ENCODE measurements around the gene RASA3. TPM values are rescaled to one million over a fixed set of nuclear protein-coding genes. Genes with fewer than 3 reads are reported as not detected.

Gene RASA3
- total RNA-seq, 1 donor from 2014 or later = 25.4 TPM

- DNase-seq (ENCODE audit: low read depth in 2 of 2) = no peak
These were observed 160.8 kb downstream of the RASA3 start for GRCh38 chr13:113971471-113972231.

- DNase-seq (ENCODE audit: low read depth in 2 of 2) = peak in 1 of 2 donors; percentile 47
These were observed 161.5 kb downstream of the RASA3 start for GRCh38 chr13:113970810-113971470.

- DNase-seq (ENCODE audit: low read depth in 2 of 2) = no peak
These were observed 162.3 kb downstream of the RASA3 start for GRCh38 chr13:113969973-113970611.

GRCh38 chr13:113969311-113969972 lies 163.0 kb downstream of the RASA3 start:
- no peak for DNase-seq (ENCODE audit: low read depth in 2 of 2)

- no peak for DNase-seq (ENCODE audit: low read depth in 2 of 2)
These were observed 163.7 kb downstream of the RASA3 start for GRCh38 chr13:113968463-113969310.

GRCh38 chr13:113967729-113968462 lies 164.5 kb downstream of the RASA3 start:
- no peak for DNase-seq (ENCODE audit: low read depth in 2 of 2)

- no peak for DNase-seq (ENCODE audit: low read depth in 2 of 2)
These were observed 165.2 kb downstream of the RASA3 start for GRCh38 chr13:113967206-113967720.

- no peak for DNase-seq (ENCODE audit: low read depth in 2 of 2)
These were observed 166.2 kb downstream of the RASA3 start for GRCh38 chr13:113965968-113966884.

GRCh38 chr13:113965383-113965874 lies 167.0 kb downstream of the RASA3 start:
- DNase-seq (ENCODE audit: low read depth in 2 of 2) = no peak

- no peak for DNase-seq (ENCODE audit: low read depth in 2 of 2)
These were observed 168.0 kb downstream of the RASA3 start for GRCh38 chr13:113964251-113964995.

GRCh38 chr13:113963376-113963775 lies 169.0 kb downstream of the RASA3 start:
- DNase-seq (ENCODE audit: low read depth in 2 of 2) = no peak

GRCh38 chr13:113962975-113963374 lies 169.4 kb downstream of the RASA3 start:
- no peak for DNase-seq (ENCODE audit: low read depth in 2 of 2)

GRCh38 chr13:113962386-113962785 lies 170.0 kb downstream of the RASA3 start:
- no peak for DNase-seq (ENCODE audit: low read depth in 2 of 2)

- no peak for DNase-seq (ENCODE audit: low read depth in 2 of 2)
These were observed 172.0 kb downstream of the RASA3 start for GRCh38 chr13:113960276-113960948.

GRCh38 chr13:113959198-113959597 lies 173.2 kb downstream of the RASA3 start:
- DNase-seq (ENCODE audit: low read depth in 2 of 2) = peak; percentile 54 to 80

- DNase-seq (ENCODE audit: low read depth in 2 of 2) = no peak
These were observed 174.1 kb downstream of the RASA3 start for GRCh38 chr13:113958373-113958772.

- no peak for DNase-seq (ENCODE audit: low read depth in 2 of 2)
These were observed 175.9 kb downstream of the RASA3 start for GRCh38 chr13:113956571-113956970.

GRCh38 chr13:113955691-113956090 lies 176.7 kb downstream of the RASA3 start:
- no peak for DNase-seq (ENCODE audit: low read depth in 2 of 2)

Data from lung microvascular endothelial cell (primary cell).